GM03348 (cell line): ENCODE results near the gene ZNF223.

Experiments
- DNase-seq: peaks from one replicate; pipeline ENCODE4 v3.0.0; 2012; ENCODE audit warnings: low spot score

ZNF223 gene

GRCh38 chr19:44051650-44052402 lies at the start of gene ZNF223:
Gene ZNF223 (plus strand): TSS chr19:44052036. CDS start chr19:44055177, 3,141 bp downstream.
- DNase-seq, result peak; percentile 97

DNA sequence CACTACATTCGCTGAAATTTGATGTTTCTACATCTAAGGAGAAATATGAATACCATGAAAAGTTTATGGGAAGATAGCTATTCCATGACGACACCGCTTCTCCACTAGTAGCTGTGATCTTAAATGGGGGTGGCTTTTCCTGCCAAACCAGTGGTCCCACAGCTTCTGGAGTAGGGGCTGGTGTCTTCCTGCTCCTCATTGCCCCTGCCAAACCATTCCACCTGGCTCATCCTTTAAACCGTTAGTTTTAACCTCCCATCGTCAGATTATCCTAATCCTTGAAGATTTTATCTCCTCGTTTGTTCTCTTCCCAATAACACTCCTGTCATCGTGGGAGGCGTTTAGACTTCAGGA lies 49.6 kb upstream of the ZNF223 start:
- DNase-seq, result peak; percentile 19

DNA sequence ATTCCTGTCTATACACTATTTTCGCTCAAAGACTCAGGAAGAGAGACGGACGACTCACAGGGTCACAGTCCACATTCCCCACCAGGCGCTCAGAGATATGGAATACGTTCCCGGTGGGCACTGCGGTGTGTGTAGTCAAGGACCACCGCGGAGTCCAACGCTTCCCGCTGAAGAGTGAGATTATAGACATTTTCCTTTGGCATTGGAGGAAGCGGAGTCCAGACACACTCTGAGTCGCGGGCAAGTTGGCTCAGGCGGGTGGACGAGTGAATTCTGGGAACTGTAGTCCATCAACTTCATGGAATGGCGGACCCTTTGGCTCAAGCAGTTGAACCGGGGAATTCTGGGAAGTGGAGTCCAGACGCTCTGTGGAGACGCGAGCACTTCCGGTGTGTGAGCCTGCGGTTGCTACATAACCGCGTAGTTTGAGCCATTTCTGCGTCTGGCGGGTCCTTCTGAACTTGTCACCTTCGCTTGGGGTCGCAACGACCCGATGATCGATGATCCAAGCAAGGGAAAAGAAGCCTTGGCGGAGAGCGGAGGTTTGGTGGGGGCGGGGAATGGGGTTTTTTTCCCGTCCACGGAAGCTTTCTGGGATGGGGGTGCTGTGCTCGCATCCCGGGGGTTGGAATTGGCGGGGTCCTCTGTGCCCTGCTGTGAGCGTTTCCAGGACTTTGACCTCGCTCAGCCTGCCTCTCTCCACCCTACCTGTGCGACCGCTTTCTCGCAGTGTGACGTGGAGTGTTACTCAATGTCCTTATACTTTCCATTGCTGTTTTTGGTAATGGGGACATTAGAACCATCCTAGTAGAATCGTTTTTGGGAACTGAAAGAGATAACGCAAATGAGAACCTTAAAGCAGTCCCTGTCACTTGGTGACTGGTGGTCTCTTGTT lies 49.0 kb upstream of the ZNF223 start, which contains the start of gene ZNF230:
ZNF230 (plus strand) TSS at position 392 of the 895 bp plus-strand sequence. CDS start 4,122 bp downstream, outside the sequence.
- DNase-seq, result peak; percentile 94

- DNase-seq, result peak; percentile 23
Observed at GRCh38 chr19:44003461-44004009, 48.3 kb upstream of the ZNF223 start.

GRCh38 chr19:44005973-44006372 lies 45.9 kb upstream of the ZNF223 start:
- DNase-seq, result peak; percentile 5

DNA sequence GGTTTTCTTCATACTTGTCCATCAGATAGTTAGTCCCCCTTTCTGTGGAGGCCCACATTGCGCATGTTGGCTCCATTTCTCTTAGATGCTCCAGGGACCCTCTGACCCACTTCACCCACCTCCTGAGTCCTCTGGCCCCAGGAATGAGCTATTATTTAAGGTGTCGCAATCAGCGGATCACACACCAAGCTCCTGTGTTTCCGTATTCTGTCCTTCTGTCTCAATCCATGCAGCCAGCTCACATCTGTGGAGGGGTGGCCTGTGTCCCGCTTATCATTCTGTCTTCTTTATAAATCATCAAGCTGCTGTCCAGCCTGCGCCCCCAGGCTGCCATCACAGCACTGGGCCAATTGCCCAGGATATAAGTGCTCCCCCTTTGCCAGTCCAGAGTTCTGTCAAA lies 44.4 kb upstream of the ZNF223 start:
- DNase-seq, result no peak

DNA sequence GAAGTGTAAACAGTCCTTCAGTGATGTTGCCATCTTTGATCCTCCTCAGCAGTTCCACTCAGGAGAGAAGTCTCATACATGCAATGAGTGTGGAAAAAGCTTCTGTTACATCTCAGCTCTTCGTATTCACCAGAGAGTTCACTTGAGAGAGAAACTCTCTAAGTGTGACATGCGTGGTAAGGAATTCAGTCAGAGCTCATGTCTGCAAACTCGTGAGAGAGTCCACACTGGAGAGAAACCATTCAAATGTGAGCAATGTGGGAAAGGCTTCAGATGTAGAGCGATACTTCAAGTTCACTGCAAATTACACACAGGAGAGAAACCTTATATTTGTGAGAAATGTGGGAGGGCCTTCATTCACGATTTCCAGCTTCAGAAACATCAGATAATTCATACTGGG lies 41.4 kb upstream of the ZNF223 start:
- DNase-seq, result no peak

DNA sequence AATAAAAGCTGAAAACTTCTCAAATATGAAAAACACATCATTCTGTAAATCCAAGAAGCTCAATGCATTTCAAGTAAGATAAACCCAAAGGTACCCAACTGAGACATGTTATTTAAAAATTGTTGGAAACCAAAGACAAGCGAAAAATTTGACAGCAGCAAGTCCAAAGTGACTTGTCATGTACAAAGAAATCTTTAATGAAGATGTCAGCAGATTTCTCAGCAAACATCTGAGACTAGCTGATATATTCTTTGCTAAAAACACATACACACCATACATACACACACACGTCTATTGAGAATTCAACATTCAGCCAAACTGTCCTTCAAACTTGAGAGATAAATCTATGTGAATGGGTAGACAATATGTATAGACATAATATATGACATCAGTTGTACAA lies 32.3 kb upstream of the ZNF223 start:
- DNase-seq, result no peak

- no peak for DNase-seq
Observed at GRCh38 chr19:44021221-44021620, 30.6 kb upstream of the ZNF223 start.

DNA sequence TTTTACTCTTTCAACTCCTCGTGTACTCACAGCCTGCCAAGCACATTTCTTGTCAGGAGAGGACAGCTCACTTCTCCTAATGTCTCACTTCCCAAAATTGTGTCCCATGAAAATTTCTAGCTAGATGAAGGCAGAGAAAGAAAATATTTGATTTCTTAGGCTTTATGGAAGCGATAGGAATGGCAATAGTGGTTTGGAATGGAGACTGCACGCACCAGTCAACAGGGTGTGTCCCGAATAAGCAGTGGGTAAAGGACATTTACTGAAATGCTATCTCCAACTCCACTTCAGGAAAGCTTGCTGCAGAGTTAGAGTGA lies 27.0 kb upstream of the ZNF223 start:
- peak; percentile 2 for DNase-seq

GRCh38 chr19:44025217-44025936 lies 26.5 kb upstream of the ZNF223 start, which contains the start of gene ZNF222:
Gene ZNF222 (plus strand): TSS chr19:44025379. CDS start chr19:44025437, 58 bp downstream.
- peak; percentile 91 for DNase-seq

- no peak for DNase-seq
Observed at GRCh38 chr19:44026622-44027021, 25.2 kb upstream of the ZNF223 start.

- no peak for DNase-seq
Observed at GRCh38 chr19:44032001-44032610, 19.7 kb upstream of the ZNF223 start.

DNA sequence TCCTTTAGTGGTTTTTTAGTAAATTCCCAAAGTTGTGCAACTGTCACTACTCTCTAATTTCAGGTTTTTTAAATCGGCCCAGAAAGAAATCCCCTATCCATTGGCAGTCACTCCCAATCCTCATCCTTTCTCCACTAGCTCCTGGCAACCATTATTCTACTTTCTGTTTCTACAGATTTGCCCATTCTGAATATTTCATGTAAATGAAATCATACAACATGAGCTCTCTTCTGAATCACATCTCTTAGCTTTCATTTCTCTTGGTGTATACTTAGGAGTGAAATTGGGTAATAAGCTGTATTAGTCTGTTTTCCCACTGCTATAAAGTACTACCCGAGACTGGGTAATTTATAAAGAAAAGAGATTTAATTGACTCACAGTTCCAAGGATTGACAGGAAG lies 9.7 kb upstream of the ZNF223 start:
- DNase-seq, result no peak

- no peak for DNase-seq
Observed at GRCh38 chr19:44050740-44051649, 841 bp upstream of the ZNF223 start.

DNA sequence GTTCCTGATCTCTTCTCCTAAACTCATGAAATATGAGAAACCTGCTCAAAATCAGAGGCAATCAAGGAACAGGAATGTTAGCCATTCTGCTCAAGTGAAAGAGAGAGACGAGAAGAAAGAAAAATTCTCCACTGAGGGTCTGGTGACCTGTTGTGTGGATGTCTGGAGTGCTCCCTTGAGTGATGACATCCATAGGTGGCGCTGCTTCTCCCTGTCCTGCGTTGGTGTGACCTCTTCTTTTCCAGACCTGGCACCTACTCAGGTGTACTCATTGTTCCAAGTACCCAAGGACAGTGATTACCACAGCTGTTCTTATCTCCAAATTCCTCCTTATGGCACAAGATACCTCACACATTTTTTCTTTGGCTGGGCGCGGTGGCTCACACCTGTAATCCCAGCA lies 4.0 kb downstream of the ZNF223 start:
- no peak for DNase-seq

DNA sequence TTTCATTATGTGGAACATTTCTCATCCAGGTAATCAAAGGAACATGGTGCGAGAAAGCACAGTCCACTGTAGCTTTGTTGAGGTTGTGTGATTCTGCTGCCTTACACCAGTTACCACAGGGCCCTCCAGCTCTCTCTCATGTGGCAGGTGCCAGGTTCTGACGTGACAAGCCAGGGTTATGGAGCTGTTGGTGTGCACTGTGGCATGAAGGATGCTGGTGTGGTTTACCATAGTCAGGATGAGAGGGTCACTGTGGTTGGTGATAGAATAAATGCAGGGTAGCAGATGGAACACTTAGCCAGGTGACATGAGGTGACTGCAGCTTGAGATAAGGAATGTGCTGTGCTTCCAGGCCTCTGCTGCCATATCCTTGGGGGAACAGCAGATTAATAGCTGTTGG lies 7.4 kb downstream of the ZNF223 start:
- no peak for DNase-seq

GRCh38 chr19:44061038-44061437 lies 9.2 kb downstream of the ZNF223 start:
- DNase-seq, result no peak

- DNase-seq, result no peak
Observed at GRCh38 chr19:44066305-44066704, 14.5 kb downstream of the ZNF223 start.

DNA sequence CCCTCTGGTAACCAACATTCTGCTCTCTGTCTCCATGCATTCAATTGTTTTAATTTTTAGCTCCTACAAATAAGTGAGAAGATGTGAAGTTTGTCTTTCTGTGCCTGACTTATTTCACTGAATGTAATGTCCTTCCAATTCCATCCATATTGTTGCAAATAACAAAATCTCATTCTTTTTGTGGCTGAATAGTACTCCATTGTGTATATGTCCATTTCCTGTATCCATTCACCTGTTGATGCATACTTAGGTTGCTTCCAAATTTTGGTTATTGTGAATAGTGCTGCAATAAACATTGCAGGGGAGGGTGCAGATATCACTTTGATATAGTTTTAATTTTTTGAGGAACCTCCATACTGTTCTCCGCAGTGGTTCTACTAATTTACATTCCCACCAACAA lies 17.6 kb downstream of the ZNF223 start:
- DNase-seq, result no peak
